Sigmoid colon (tissue), 7 donors: ENCODE measurements around the gene VSIG10L. TPM values are rescaled to one million over a fixed set of nuclear protein-coding genes. Genes with fewer than 3 reads are reported as not detected.

Source experiments
- DNase-seq: peaks from one replicate; pipeline ENCODE4 v3.0.0-alpha.2; 2019
- H3K27ac ChIP-seq, 4 donors: fragments of 200-600 bp; sonication (generic); one replicate each; pipeline ENCODE4 v1.5.1; 2016 to 2019; ENCODE audit warnings: mild to moderate bottlenecking in 1 of 4
- H3K27me3 ChIP-seq, 3 donors: fragments of 200-600 bp; sonication (generic); one replicate each; pipeline ENCODE4 v1.5.1; 2019; ENCODE audit warnings: mild to moderate bottlenecking in 1 of 3
- H3K36me3 ChIP-seq, 4 donors: fragments of 200-600 bp; sonication (generic); one replicate each; pipeline ENCODE4 v1.5.1; 2016 to 2019
- H3K4me1 ChIP-seq, 4 donors: fragments of 200-600 bp; sonication (generic); one replicate each; pipeline ENCODE4 v1.5.1; 2017 to 2019
- H3K4me3 ChIP-seq, 4 donors: fragments of 200-600 bp; sonication (generic); one replicate each; pipeline ENCODE4 v1.5.1; 2017 to 2019; ENCODE audit warnings: mild to moderate bottlenecking in 2 of 4, moderate library complexity in 1 of 4
- H3K9me3 ChIP-seq, 4 donors: fragments of 200-600 bp in 3 of 4; sonication (generic) in 3 of 4; one replicate each; pipeline versions ENCODE4 v1.5.1 to v1.6.1; 2013 to 2019
- CTCF ChIP-seq, 4 experiments: fragments of 450-650 bp in 3 of 4; fragments of 200-600 bp in 1 of 4; IDR thresholded peaks; one replicate each; pipeline ENCODE4 v1.5.1; 2016 to 2019; ENCODE audit warnings: antibody characterized with exemption in 4 of 4, mild to moderate bottlenecking in 3 of 4, moderate library complexity in 2 of 4
- EP300 ChIP-seq, 4 donors: sonication (generic); formaldehyde crosslinking; IDR thresholded peaks; one replicate each; pipeline ENCODE4 v1.6.1; 2017; ENCODE audit warnings: antibody characterized with exemption in 4 of 4
- POLR2A ChIP-seq, 2 donors: fragments of 450-650 bp; IDR thresholded peaks; one replicate each; pipeline ENCODE4 v1.6.1; 2016; ENCODE audit warnings: antibody characterized with exemption in 2 of 2, mild to moderate bottlenecking in 2 of 2, moderate library complexity in 2 of 2
- POLR2AphosphoS5 ChIP-seq, 4 donors: sonication (generic); formaldehyde crosslinking; IDR thresholded peaks; one replicate each; pipeline ENCODE4 v1.6.1; 2017; ENCODE audit warnings: antibody characterized with exemption in 4 of 4
- WGBS, 2 donors: extraction: QIAGEN DNeasy Blood & Tissue Kit; methylation state at CpG; one replicate each; pipeline ENCODE4 v1.1.7; 2013; 5-methylcytosine and 5-hydroxymethylcytosine counted together
- intact Hi-C: fragments of 100-400 bp; cut with DNase I; formaldehyde crosslinking; loops from one replicate; pipeline ENCODE4 v1.15.1; 2023
- polyA plus RNA-seq, 3 donors: library from polyadenylated mRNA; stranded (reverse); fragments of 200-250 nt; gene quantifications; one replicate each; pipeline ENCODE4 v1.2.3, GENCODE V29; 2013
- total RNA-seq, 4 donors: library from RNA; depleted of rRNA; stranded (reverse); fragments of >200 nt; gene quantifications; one replicate each; pipeline ENCODE4 v1.1.0, GENCODE V29; 2016
- donor health status: healthy with polysubstance abuse.
- donor health status: Bipolar disorder and iron deficiency.
- donor health status: healthy.

Gene VSIG10L
- total and polyA plus RNA-seq, 7 donors: 0.55 to 2.1 (median 1.2) TPM

- intact Hi-C loops: no loop called here
- H3K9me3 ChIP-seq: no peaks in the 10 kb centered on the region
- peaks cover 0 to 56% (median 10%) of the 10 kb centered on the region in 4 donors for H3K36me3 ChIP-seq
- DNase-seq: no peak
- WGBS, 2 donors: 93 to 97% methylated on average over 17 of the region's 17 CpGs
- no peak overlapping the region for H3K4me3 ChIP-seq
- TF ChIP-seq POLR2AphosphoS5 (IDR thresholded peaks at IDR 0.05) (no peak), CTCF (IDR thresholded peaks at IDR 0.05) (no peak), EP300 (IDR thresholded peaks at IDR 0.05) (no peak), POLR2A (IDR thresholded peaks at IDR 0.05) (no peak)
- no peaks in the 10 kb centered on the region for H3K27me3 ChIP-seq
- H3K27ac ChIP-seq: no peak overlapping the region
- H3K4me1 ChIP-seq: no peaks in the 10 kb centered on the region
These were observed 4.8 kb upstream of the VSIG10L start for GRCh38 chr19:51346742-51347141.

- no peaks in the 10 kb centered on the region for H3K27me3 ChIP-seq
- intact Hi-C loops: no loop called here
- no peaks in the 10 kb centered on the region for H3K9me3 ChIP-seq
- DNase-seq: no peak
- H3K27ac ChIP-seq: no peak overlapping the region
- H3K36me3 ChIP-seq: peaks cover 0 to 40% (median 8%) of the 10 kb centered on the region in 4 donors
- TF ChIP-seq POLR2AphosphoS5 (IDR thresholded peaks at IDR 0.05): no peak
- no peak for TF ChIP-seq EP300 (IDR thresholded peaks at IDR 0.05)
- no peak for TF ChIP-seq CTCF (IDR thresholded peaks at IDR 0.05)
- no peak for TF ChIP-seq POLR2A (IDR thresholded peaks at IDR 0.05)
- no peak overlapping the region for H3K4me3 ChIP-seq
- WGBS, 2 donors: 97% methylated on average over 9 of the region's 9 CpGs
- H3K4me1 ChIP-seq: peaks cover 0 to 9% (median 5%) of the 10 kb centered on the region in 4 donors
These were observed 3.2 kb upstream of the VSIG10L start for GRCh38 chr19:51345076-51345620.

GRCh38 chr19:51342631-51343569 lies 961 bp upstream of the VSIG10L start:
- Histone ChIP-seq H3K36me3 (peaks cover 0 to 25% (median 8%) of the 10 kb centered on the region in 4 donors), H3K27me3 (no peaks in the 10 kb centered on the region), H3K4me3 (no peak overlapping the region), H3K4me1 (peaks cover 0 to 25% (median 18%) of the 10 kb centered on the region in 4 donors), H3K9me3 (no peaks in the 10 kb centered on the region), H3K27ac (peak overlapping the region in 1 of 4 donors; percentile 92)
- 59 to 61% methylated on average over 9 of the region's 9 CpGs for WGBS, 2 donors
- TF ChIP-seq CTCF (IDR thresholded peaks at IDR 0.05) (no peak), POLR2AphosphoS5 (IDR thresholded peaks at IDR 0.05) (no peak), EP300 (IDR thresholded peaks at IDR 0.05) (no peak)
- DNase-seq: no peak
- intact Hi-C loops: no loop called here

- H3K36me3 ChIP-seq: peaks cover 0 to 11% (median 5%) of the 10 kb centered on the region in 4 donors
- H3K27me3 ChIP-seq: no peaks in the 10 kb centered on the region
- peaks cover 0 to 25% (median 18%) of the 10 kb centered on the region in 4 donors for H3K4me1 ChIP-seq
- H3K4me3 ChIP-seq: no peak overlapping the region
- H3K27ac ChIP-seq: peak overlapping the region in 2 of 4 donors; percentile 78 to 92
- no peak for DNase-seq
- 92 to 94% methylated on average over 18 of the region's 18 CpGs for WGBS, 2 donors
- intact Hi-C loops: no loop called here
- H3K9me3 ChIP-seq: no peaks in the 10 kb centered on the region
- TF ChIP-seq EP300 (IDR thresholded peaks at IDR 0.05) (no peak), CTCF (IDR thresholded peaks at IDR 0.05) (no peak)
These were observed 873 bp downstream of the VSIG10L start for GRCh38 chr19:51341066-51341465.
